Endothelial cell of umbilical vein (primary cell): ENCODE results near the gene SGMS2. TPM values are rescaled to one million over a fixed set of nuclear protein-coding genes. Genes with fewer than 3 reads are reported as not detected.

Experiments used
- BruUV-seq: library from RNA; stranded (reverse); fragments of 400-500 nt; replicated peaks from 2 replicates; lab custom pipeline; 2021; lab: Mats Ljungman, UMichigan
- CTCF ChIA-PET: fragments of 300-600, 350-600 bp; sonication (Branson Sonifier 250); formaldehyde crosslinking; loops from one replicate; lab custom pipeline; 2021; ENCODE audit warnings: antibody characterized with exemption, inconsistent platforms; lab: Charles Lee
- POLR2A ChIA-PET: fragments of 300-600, 350-600 bp; sonication (Branson Sonifier 250); formaldehyde crosslinking; loops from one replicate; lab custom pipeline; 2021; ENCODE audit warnings: antibody characterized with exemption, inconsistent platforms; lab: Charles Lee
- DNase-seq: peaks from one replicate; pipeline ENCODE4 v3.0.0-alpha.2; 2011; ENCODE audit warnings: low read depth, low spot score
- FAIRE-seq: peaks from 2 replicates; lab custom pipeline; 2011; peaks lifted over from hg19 to GRCh38; lab: Jason Lieb, UNC
- H2AFZ ChIP-seq: 2 replicates; pipeline ENCODE4 v1.6.0; 2012; ENCODE audit warnings: low read depth, low read length, control low read depth, inconsistent platforms
- H3K27ac ChIP-seq: 2 replicates; pipeline ENCODE4 v1.5.1; 2011; ENCODE audit warnings: low read depth, mild to moderate bottlenecking, control low read depth, low read length, moderate library complexity; ENCODE audit not compliant: insufficient read depth
- H3K27me3 ChIP-seq, 2 experiments: 2 replicates each; pipeline versions ENCODE4 v1.6.0 to v1.6.1; 2011; ENCODE audit warnings: low read length in 2 of 2, mixed read lengths in 1 of 2; ENCODE audit not compliant: control insufficient read depth in 2 of 2, insufficient read depth in 2 of 2
- H3K36me3 ChIP-seq, 2 experiments: 2 replicates in 1 of 2; 3 replicates in 1 of 2; pipeline ENCODE4 v1.5.1; 2011; ENCODE audit warnings: low read length in 2 of 2, mild to moderate bottlenecking in 1 of 2, moderate library complexity in 1 of 2; ENCODE audit not compliant: control insufficient read depth in 2 of 2, insufficient read depth in 2 of 2; ENCODE audit errors: extremely low read depth in 1 of 2
- H3K4me1 ChIP-seq: 3 replicates; pipeline ENCODE4 v1.5.1; 2011; ENCODE audit warnings: mild to moderate bottlenecking, low read length; ENCODE audit not compliant: control insufficient read depth, insufficient read depth; ENCODE audit errors: extremely low read depth
- H3K4me2 ChIP-seq: 2 replicates; pipeline ENCODE4 v1.6.1; 2011; ENCODE audit warnings: low read length, control low read depth, mixed read lengths; ENCODE audit not compliant: insufficient read depth
- H3K4me3 ChIP-seq, 3 experiments: fragments of 200-600 bp in 1 of 3; sonication (generic), shearing (Covaris generic) in 1 of 3; replicated peaks in 1 of 3; 2 replicates each; pipeline ENCODE4 v1.5.1; 2011 to 2016; ENCODE audit warnings: control low read depth in 3 of 3, low read length in 3 of 3, mild to moderate bottlenecking in 2 of 3, inconsistent platforms in 1 of 3, low read depth in 1 of 3, moderate library complexity in 1 of 3; ENCODE audit not compliant: insufficient read depth in 1 of 3
- H3K79me2 ChIP-seq: 2 replicates; pipeline ENCODE4 v1.6.0; 2012; ENCODE audit warnings: low read length, inconsistent platforms; ENCODE audit not compliant: control insufficient read depth, insufficient read depth
- H3K9ac ChIP-seq: replicated peaks from 2 replicates; pipeline ENCODE3; 2011; ENCODE audit warnings: low read length, control low read depth; ENCODE audit not compliant: insufficient read depth; ENCODE audit errors: extremely low read depth
- H3K9me1 ChIP-seq: replicated peaks from 3 replicates; pipeline ENCODE4 v1.6.0; 2011; ENCODE audit warnings: mild to moderate bottlenecking, low read length; ENCODE audit not compliant: control insufficient read depth, insufficient read depth; ENCODE audit errors: extremely low read depth
- H3K9me3 ChIP-seq: replicated peaks from 2 replicates; pipeline ENCODE4 v1.5.1; 2012; ENCODE audit warnings: low read length, inconsistent platforms; ENCODE audit not compliant: control insufficient read depth, insufficient read depth
- H4K20me1 ChIP-seq: replicated peaks from 2 replicates; pipeline ENCODE3; 2011; ENCODE audit warnings: mild to moderate bottlenecking, low read length; ENCODE audit not compliant: control insufficient read depth, insufficient read depth; ENCODE audit errors: extremely low read depth
- FOS ChIP-seq: IDR thresholded peaks from 2 replicates; pipeline ENCODE4 v1.6.1; 2011; ENCODE audit warnings: mild to moderate bottlenecking, low read length, moderate library complexity, borderline replicate concordance; ENCODE audit not compliant: insufficient read depth
- MYC ChIP-seq: IDR thresholded peaks from one replicate; pipeline ENCODE4 v1.6.1; 2011; ENCODE audit warnings: mild to moderate bottlenecking, low read depth, low read length
- dilution Hi-C: fragments of 300-500 bp; cut with MboI; formaldehyde crosslinking; loops from one replicate; pipeline ENCODE4 v1.15.0; 2019; ENCODE audit warnings: low sequenced_read_pairs; ENCODE audit not compliant: extremely low pct_ligation_motif_present
- intact Hi-C: fragments of 100-400 bp; cut with micrococcal nuclease; formaldehyde crosslinking; loops from one replicate; pipeline ENCODE4 v1.10.0; 2022
- polyA plus RNA-seq, 4 experiments: library from polyadenylated mRNA; depleted of rRNA in 3 of 4; stranded (reverse) in 3 of 4; unstranded in 1 of 4; fragments of >200 nt; gene quantifications; 2 replicates each; pipeline versions ENCODE4 v1.2.1 to v1.2.3, GENCODE V29; 2011 to 2012; ENCODE audit warnings: missing spikeins in 1 of 4
- total RNA-seq: library from RNA; stranded (reverse); gene quantifications from 2 replicates; pipeline ENCODE4 v1.2.3, GENCODE V29; 2021

SGMS2 gene
- total and polyA plus RNA-seq, 2 donors (not counting 3 experiments of a cell fraction or from before 2014, with no cell fraction given), result 33.0 to 33.2 TPM

DNA sequence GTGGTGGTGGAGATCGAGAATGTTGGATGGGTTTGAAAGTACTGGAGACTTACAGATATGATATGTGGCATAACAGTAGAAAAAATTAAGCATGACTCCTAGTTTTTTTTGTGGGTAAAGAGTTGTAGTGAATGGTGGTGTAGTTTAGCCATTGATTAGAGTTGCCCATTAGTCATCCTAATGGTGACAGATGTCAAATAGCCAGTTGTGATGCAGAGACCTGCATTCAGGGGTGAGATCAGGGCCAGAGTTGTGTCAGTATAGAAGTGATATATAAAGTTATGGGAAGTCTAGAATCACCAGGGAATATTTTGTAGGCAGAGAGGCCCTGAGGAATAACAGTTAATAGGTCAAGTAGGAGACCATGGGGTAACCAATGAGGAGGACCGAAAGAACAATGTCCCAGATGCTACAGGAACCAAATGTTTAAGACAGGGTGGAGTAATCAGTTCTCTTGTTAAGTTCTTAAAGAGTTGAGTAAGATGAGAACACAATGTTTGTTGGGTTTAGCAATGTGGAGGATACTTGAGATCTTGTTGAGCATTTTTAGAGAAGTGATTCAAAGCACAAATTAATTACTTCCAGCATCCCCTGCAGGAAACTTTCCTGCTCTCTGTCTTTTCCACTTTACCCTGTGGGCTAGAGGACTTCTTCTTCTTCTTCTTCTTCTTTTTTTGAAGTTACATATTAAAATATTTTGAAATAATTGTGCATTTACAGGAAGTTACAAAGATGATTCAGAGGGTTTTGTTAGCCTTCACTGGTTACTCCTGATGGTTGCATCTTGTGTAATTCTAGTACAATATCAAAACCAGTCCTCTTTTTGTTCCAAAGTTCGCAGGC, 13.3 kb downstream of the SGMS2 start:
- no peak for FAIRE-seq
- intact Hi-C loops (no loop called here), dilution Hi-C loops (no loop called here)
- DNase-seq, result no peak
- H3K4me1 ChIP-seq, result peaks cover 4% of the 10 kb centered on the region
- no peak overlapping the region for H3K4me2 ChIP-seq
- no peaks in the 10 kb centered on the region for H4K20me1 ChIP-seq
- ChIA-PET CTCF (no interaction called here), POLR2A (no interaction called here)
- no peak overlapping the region for H3K4me3 ChIP-seq
- TF ChIP-seq FOS, result peak; percentile 22
- TF ChIP-seq MYC, result no peak
- BruUV-seq, result no TSS peak
- no peak overlapping the region for H3K9ac ChIP-seq
- no peaks in the 10 kb centered on the region for H3K36me3 ChIP-seq
- no peaks in the 10 kb centered on the region for H3K27me3 ChIP-seq
- H3K9me1 ChIP-seq, result no peaks in the 10 kb centered on the region
- H3K27ac ChIP-seq, result no peak overlapping the region
- no peaks in the 10 kb centered on the region for H3K9me3 ChIP-seq
- H3K79me2 ChIP-seq, result peaks cover 70% of the 10 kb centered on the region
- H2AFZ ChIP-seq, result no peak overlapping the region

DNA sequence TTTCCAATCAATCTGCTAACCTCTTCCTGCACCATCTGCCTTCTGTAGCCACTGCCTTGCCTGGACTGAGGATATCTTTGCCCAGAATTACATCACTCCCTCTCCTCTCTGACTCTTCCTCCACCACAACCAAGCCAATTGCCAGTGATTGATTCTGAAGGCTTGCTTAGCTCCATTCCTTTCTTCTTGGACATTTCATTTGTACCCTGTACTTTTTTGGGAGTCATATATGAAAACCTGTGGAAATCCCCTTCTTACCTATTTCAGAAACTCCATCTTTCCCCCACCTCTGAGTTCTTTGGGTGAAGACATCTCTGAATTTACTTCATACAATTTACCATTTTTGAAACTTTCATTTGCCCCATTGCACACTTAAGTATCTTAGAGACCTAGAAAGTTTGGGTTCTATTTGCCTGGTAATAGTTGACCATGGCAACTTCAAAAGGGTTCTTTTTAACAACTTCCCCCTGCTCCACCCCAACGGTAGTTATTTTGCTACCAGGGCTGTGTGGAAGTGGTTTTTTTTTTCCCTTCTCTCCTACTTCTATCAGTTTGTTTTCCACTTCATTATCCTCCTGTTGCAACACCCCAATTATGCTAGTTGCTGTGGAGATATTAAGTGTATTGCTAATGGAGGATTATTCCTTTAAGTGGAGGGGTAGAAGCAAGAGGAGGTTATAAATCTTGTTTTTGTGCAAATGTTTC, 14.3 kb downstream of the SGMS2 start:
- no peak for FAIRE-seq
- intact Hi-C loops, result no loop called here
- no peaks in the 10 kb centered on the region for H3K36me3 ChIP-seq
- BruUV-seq, result no TSS peak
- no peak overlapping the region for H2AFZ ChIP-seq
- peaks cover 66% of the 10 kb centered on the region for H3K79me2 ChIP-seq
- H3K4me3 ChIP-seq, result no peak overlapping the region
- H3K4me1 ChIP-seq, result peaks cover 4% of the 10 kb centered on the region
- no peak overlapping the region for H3K27ac ChIP-seq
- no peaks in the 10 kb centered on the region for H3K9me1 ChIP-seq
- no peak overlapping the region for H3K4me2 ChIP-seq
- H3K9me3 ChIP-seq, result no peaks in the 10 kb centered on the region
- ChIA-PET CTCF (no interaction called here), POLR2A (no interaction called here)
- dilution Hi-C loops, result no loop called here
- DNase-seq, result no peak
- H4K20me1 ChIP-seq, result no peaks in the 10 kb centered on the region
- no peak overlapping the region for H3K9ac ChIP-seq
- no peak for TF ChIP-seq FOS
- H3K27me3 ChIP-seq, result no peaks in the 10 kb centered on the region
